ENCODE results near the gene CDKAL1. TPM values are rescaled to one million over a fixed set of nuclear protein-coding genes. Genes with fewer than 3 reads are reported as not detected.

CDKAL1 gene
- total and polyA plus RNA-seq, 9 of the 15 experiments (the other 6 are each of a cell fraction or from before 2014, with no cell fraction given): 11.2 to 36.3 (median 20.1) TPM

DNA sequence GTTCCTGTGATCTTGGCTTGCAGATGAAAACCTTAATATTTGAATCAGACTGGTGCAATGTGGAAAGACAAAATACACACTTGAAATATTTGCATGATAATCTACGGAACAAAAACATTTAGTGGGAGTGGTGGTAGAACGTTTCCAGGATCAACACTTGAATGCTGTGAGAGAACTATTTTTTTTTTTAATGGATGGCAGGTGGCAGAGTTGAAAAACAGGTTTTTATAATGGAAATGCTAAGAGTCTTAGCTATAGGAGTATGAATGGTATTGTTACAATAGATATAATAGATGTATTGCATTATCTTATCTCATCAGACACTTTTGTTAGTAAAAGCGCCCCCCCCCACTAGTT lies 49.2 kb downstream of the CDKAL1 start:
- 41% methylated on average over 3 of the region's 3 CpGs for WGBS (ENCODE audit: insufficient coverage, low coverage, missing lambda C conversion rate)
- Histone ChIP-seq H3K27ac (ENCODE audit: extremely low read depth, low read depth, low read length) (no peak overlapping the region), H3K9me1 (ENCODE audit: control insufficient read depth, insufficient read depth, low read length) (no peaks in the 10 kb centered on the region), H2AFZ (ENCODE audit: low read depth, low read length) (no peak overlapping the region), H3K4me3 (no peak overlapping the region), H3K4me2 (ENCODE audit: insufficient read depth, low read length) (no peak overlapping the region), H3K4me1 (replicated peaks in 1 of 2; ENCODE audit: control insufficient read depth in 2 of 2, insufficient read depth in 2 of 2, low read length in 2 of 2) (no peaks in the 10 kb centered on the region; a peak in 1 of 5 replicates), H3K9me3 (replicated peaks; ENCODE audit: control insufficient read depth, insufficient read depth, low read depth, low read length) (no peaks in the 10 kb centered on the region), H4K20me1 (replicated peaks; ENCODE audit: control insufficient read depth, insufficient read depth, low read length) (no peaks in the 10 kb centered on the region), H3K9ac (ENCODE audit: insufficient read depth in 1 of 2, low read depth in 2 of 2, low read length in 2 of 2) (no peak overlapping the region), H3K79me2 (ENCODE audit: control insufficient read depth, insufficient read depth, low read length) (no peaks in the 10 kb centered on the region), H3K36me3 (ENCODE audit: control insufficient read depth, insufficient read depth, low read length) (peaks cover 16% of the 10 kb centered on the region; the same call in 1 of the 3 replicates), H3K27me3 (ENCODE audit: control insufficient read depth in 2 of 2, insufficient read depth in 2 of 2, low read length in 2 of 2) (no peaks in the 10 kb centered on the region)
- DNase-seq (ENCODE audit: extremely low read depth in 1 of 4, low spot score in 3 of 4) (no peak), FAIRE-seq (no peak), ATAC-seq (no peak)
- intact Hi-C loops (cut with micrococcal nuclease) (no loop called here), in situ Hi-C loops (cut with MboI) (no loop called here)
- ChIA-PET POLR2A (no interaction called here), CTCF (ENCODE audit: low intra/inter-chr PET ratio) (interaction anchor here (0.7 kb wide), 1 partner anchor 620 kb away, joined by 3 read pairs; no protein-coding TSS in a partner anchor)
- no TSS peak for BruUV-seq (replicated peaks)
- no peak for TF ChIP-seq NR2C1 (IDR thresholded peaks at IDR 0.05)
- no peak for TF ChIP-seq NR2C1 (tag; IDR thresholded peaks at IDR 0.05)
- no peak for TF ChIP-seq SMARCC2 (IDR thresholded peaks at IDR 0.05; ENCODE audit: low read depth)
- no peak for TF ChIP-seq ZFPM2 (CRISPR knock-in tag; IDR thresholded peaks at IDR 0.05)
- no peak for TF ChIP-seq POLR2AphosphoS2 (IDR thresholded peaks at IDR 0.05; ENCODE audit: low read length)
- TF ChIP-seq, protein P1, sequence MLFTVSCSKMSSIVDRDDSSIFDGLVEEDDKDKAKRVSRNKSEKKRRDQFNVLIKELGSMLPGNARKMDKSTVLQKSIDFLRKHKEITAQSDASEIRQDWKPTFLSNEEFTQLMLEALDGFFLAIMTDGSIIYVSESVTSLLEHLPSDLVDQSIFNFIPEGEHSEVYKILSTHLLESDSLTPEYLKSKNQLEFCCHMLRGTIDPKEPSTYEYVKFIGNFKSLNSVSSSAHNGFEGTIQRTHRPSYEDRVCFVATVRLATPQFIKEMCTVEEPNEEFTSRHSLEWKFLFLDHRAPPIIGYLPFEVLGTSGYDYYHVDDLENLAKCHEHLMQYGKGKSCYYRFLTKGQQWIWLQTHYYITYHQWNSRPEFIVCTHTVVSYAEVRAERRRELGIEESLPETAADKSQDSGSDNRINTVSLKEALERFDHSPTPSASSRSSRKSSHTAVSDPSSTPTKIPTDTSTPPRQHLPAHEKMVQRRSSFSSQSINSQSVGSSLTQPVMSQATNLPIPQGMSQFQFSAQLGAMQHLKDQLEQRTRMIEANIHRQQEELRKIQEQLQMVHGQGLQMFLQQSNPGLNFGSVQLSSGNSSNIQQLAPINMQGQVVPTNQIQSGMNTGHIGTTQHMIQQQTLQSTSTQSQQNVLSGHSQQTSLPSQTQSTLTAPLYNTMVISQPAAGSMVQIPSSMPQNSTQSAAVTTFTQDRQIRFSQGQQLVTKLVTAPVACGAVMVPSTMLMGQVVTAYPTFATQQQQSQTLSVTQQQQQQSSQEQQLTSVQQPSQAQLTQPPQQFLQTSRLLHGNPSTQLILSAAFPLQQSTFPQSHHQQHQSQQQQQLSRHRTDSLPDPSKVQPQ (CRISPR knock-in tag; IDR thresholded peaks at IDR 0.05; ENCODE audit: borderline replicate concordance): no peak
- TF ChIP-seq TBL1XR1 (IDR thresholded peaks at IDR 0.05; ENCODE audit: low read length in 2 of 2): no peak
- TF ChIP-seq, protein P2, sequence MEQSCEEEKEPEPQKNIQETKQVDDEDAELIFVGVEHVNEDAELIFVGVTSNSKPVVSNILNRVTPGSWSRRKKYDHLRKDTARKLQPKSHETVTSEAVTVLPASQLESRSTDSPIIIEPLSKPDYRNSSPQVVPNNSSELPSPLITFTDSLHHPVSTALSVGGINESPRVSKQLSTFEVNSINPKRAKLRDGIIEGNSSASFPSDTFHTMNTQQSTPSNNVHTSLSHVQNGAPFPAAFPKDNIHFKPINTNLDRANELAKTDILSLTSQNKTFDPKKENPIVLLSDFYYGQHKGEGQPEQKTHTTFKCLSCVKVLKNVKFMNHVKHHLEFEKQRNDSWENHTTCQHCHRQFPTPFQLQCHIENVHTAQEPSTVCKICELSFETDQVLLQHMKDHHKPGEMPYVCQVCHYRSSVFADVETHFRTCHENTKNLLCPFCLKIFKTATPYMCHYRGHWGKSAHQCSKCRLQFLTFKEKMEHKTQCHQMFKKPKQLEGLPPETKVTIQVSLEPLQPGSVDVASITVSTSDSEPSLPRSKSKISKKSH (CRISPR knock-in tag; IDR thresholded peaks at IDR 0.05): no peak
- TF ChIP-seq ZNF175 (CRISPR knock-in tag; IDR thresholded peaks at IDR 0.05; ENCODE audit: low read depth): no peak
- no peak for TF ChIP-seq ZNF507 (tag; conservative IDR thresholded peaks at IDR 0.05)
- TF ChIP-seq, protein P3, sequence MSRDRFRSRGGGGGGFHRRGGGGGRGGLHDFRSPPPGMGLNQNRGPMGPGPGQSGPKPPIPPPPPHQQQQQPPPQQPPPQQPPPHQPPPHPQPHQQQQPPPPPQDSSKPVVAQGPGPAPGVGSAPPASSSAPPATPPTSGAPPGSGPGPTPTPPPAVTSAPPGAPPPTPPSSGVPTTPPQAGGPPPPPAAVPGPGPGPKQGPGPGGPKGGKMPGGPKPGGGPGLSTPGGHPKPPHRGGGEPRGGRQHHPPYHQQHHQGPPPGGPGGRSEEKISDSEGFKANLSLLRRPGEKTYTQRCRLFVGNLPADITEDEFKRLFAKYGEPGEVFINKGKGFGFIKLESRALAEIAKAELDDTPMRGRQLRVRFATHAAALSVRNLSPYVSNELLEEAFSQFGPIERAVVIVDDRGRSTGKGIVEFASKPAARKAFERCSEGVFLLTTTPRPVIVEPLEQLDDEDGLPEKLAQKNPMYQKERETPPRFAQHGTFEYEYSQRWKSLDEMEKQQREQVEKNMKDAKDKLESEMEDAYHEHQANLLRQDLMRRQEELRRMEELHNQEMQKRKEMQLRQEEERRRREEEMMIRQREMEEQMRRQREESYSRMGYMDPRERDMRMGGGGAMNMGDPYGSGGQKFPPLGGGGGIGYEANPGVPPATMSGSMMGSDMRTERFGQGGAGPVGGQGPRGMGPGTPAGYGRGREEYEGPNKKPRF (IDR thresholded peaks at IDR 0.05; ENCODE audit: low read depth, low read length): no peak

Measured in K562 (cell line).